HL-60 (cell line): ENCODE measurements around the gene PUM2.

Experiments used
- DNase-seq, 2 experiments: peaks; one replicate each; pipeline ENCODE4 v3.0.0-alpha.2; 2010 to 2020; ENCODE audit warnings: low read depth in 1 of 2, low spot score in 1 of 2
- H3K27ac ChIP-seq: fragments of 250-450 bp; sonication (Bioruptor Pico); replicated peaks from 2 replicates; pipeline ENCODE4 v1.5.1; 2020; ENCODE audit warnings: mild to moderate bottlenecking, moderate library complexity
- H3K27me3 ChIP-seq: fragments of 250-450 bp; sonication (Bioruptor Pico); 2 replicates; pipeline ENCODE4 v1.5.1; 2021; ENCODE audit warnings: mild to moderate bottlenecking, moderate library complexity; ENCODE audit not compliant: insufficient read depth, poor library complexity, severe bottlenecking
- H3K4me3 ChIP-seq: replicated peaks from 2 replicates; pipeline ENCODE4 v1.5.1; 2011; ENCODE audit warnings: mild to moderate bottlenecking, control low read depth, low read length; ENCODE audit not compliant: insufficient read depth
- GABPA ChIP-seq: IDR thresholded peaks from 2 replicates; pipeline ENCODE4 v1.6.1; 2012; ENCODE audit warnings: low read depth
- POLR2AphosphoS5 ChIP-seq: IDR thresholded peaks from 2 replicates; pipeline ENCODE4 v1.6.1; 2012; ENCODE audit warnings: low read depth
- REST ChIP-seq: IDR thresholded peaks from 2 replicates; pipeline ENCODE4 v1.6.1; 2012; ENCODE audit warnings: low read depth; ENCODE audit not compliant: insufficient replicate concordance
- SPI1 ChIP-seq: IDR thresholded peaks from 2 replicates; pipeline ENCODE4 v1.6.1; 2012; ENCODE audit warnings: low read depth, mild to moderate bottlenecking, borderline replicate concordance
- TF ChIP-seq, protein P1 (sequence below): IDR thresholded peaks from one replicate; pipeline ENCODE4 v1.5.1; 2011; ENCODE audit warnings: low read length, control low read depth, inconsistent platforms; ENCODE audit not compliant: insufficient read depth

The PUM2 gene

GRCh38 chr2:20355131-20355530 lies 4.5 kb upstream of the PUM2 start:
- no peak for DNase-seq
- TF ChIP-seq, protein P1, sequence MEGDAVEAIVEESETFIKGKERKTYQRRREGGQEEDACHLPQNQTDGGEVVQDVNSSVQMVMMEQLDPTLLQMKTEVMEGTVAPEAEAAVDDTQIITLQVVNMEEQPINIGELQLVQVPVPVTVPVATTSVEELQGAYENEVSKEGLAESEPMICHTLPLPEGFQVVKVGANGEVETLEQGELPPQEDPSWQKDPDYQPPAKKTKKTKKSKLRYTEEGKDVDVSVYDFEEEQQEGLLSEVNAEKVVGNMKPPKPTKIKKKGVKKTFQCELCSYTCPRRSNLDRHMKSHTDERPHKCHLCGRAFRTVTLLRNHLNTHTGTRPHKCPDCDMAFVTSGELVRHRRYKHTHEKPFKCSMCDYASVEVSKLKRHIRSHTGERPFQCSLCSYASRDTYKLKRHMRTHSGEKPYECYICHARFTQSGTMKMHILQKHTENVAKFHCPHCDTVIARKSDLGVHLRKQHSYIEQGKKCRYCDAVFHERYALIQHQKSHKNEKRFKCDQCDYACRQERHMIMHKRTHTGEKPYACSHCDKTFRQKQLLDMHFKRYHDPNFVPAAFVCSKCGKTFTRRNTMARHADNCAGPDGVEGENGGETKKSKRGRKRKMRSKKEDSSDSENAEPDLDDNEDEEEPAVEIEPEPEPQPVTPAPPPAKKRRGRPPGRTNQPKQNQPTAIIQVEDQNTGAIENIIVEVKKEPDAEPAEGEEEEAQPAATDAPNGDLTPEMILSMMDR = no peak
- no peaks in the 10 kb centered on the region for H3K27me3 ChIP-seq

DNA sequence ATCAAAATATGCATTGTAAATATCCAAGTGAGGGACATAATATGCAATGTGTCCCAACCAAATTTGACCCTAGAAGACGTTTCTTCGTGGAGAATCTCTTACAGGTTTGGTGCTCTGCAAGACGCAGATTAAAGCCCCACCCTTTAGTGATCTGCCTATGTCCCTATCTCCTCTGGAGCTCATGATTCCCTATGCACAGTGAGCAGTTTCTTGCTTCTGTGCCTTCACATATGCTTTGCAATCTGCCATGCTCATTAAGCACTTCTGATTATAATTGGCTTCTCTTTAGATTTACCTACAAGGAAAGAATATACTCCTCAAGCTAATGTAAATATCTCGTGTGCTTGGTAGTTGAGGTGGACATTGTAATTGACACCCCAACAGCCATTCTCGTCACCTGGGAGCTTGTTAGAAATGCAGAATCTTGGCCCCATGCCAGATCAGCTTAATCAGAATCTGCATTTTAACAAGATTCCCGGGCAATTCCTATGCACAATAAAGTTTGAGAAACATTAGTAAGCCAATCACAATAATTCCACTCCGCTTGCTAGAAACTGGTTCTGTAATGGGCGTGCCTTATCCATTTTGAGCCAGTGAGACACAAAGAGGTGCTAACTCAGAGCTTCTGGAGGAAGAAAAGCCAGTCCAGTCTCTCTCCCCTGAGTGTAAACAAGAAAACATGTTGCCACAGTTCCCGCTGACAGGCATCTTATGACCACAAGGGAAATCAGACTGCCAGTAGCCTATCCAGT lies 2.8 kb upstream of the PUM2 start:
- Histone ChIP-seq H3K27me3 (no peaks in the 10 kb centered on the region), H3K27ac (no peak overlapping the region), H3K4me3 (no peak overlapping the region)
- TF ChIP-seq GABPA (no peak), SPI1 (no peak), POLR2AphosphoS5 (no peak), REST (no peak)
- TF ChIP-seq, protein P1 = no peak
- DNase-seq = no peak

More at GRCh38 chr2:20355131-20355530, 4.5 kb upstream of the PUM2 start:
- Histone ChIP-seq H3K27ac (no peak overlapping the region), H3K4me3 (no peak overlapping the region)

- H3K4me3 ChIP-seq = no peak overlapping the region
These were observed 2.1 kb upstream of the PUM2 start for GRCh38 chr2:20352581-20353216.

More at GRCh38 chr2:20352581-20353216, 2.1 kb upstream of the PUM2 start:
- Histone ChIP-seq H3K27me3 (no peaks in the 10 kb centered on the region), H3K27ac (no peak overlapping the region)
- DNase-seq = no peak
- TF ChIP-seq POLR2AphosphoS5 = no peak
- TF ChIP-seq SPI1 = no peak
- TF ChIP-seq, protein P1 = no peak
- TF ChIP-seq GABPA = no peak
- no peak for TF ChIP-seq REST
